COLO829 (cell line): ENCODE data around the gene PTPRN2.

Experiments
- DNase-seq: peaks from one replicate; pipeline ENCODE4 v3.0.0; 2012; ENCODE audit warnings: low spot score

Gene PTPRN2

GRCh38 chr7:158602905-158603772 lies 15.5 kb upstream of the PTPRN2 start:
- DNase-seq: no peak

GRCh38 chr7:158602041-158602440 lies 14.4 kb upstream of the PTPRN2 start:
- DNase-seq: no peak

- DNase-seq: no peak
Observed at GRCh38 chr7:158601090-158601489, 13.5 kb upstream of the PTPRN2 start.

GRCh38 chr7:158596745-158597144 lies 9.1 kb upstream of the PTPRN2 start:
- no peak for DNase-seq

- DNase-seq: no peak
Observed at GRCh38 chr7:158596309-158596708, 8.7 kb upstream of the PTPRN2 start.

- DNase-seq: no peak
Observed at GRCh38 chr7:158595068-158595467, 7.4 kb upstream of the PTPRN2 start.

- DNase-seq: no peak
Observed at GRCh38 chr7:158592541-158592940, 4.9 kb upstream of the PTPRN2 start.

GRCh38 chr7:158591944-158592343 lies 4.3 kb upstream of the PTPRN2 start:
- no peak for DNase-seq

- no peak for DNase-seq
Observed at GRCh38 chr7:158590181-158590530, 2.5 kb upstream of the PTPRN2 start.

- no peak for DNase-seq
Observed at GRCh38 chr7:158589653-158590052, 2.0 kb upstream of the PTPRN2 start.

GRCh38 chr7:158588878-158589442 lies 1.3 kb upstream of the PTPRN2 start:
- no peak for DNase-seq

GRCh38 chr7:158588085-158588877 lies 658 bp upstream of the PTPRN2 start:
- no peak for DNase-seq

GRCh38 chr7:158586499-158587161 lies 993 bp downstream of the PTPRN2 start:
- DNase-seq: no peak

GRCh38 chr7:158585721-158586498 lies 1.7 kb downstream of the PTPRN2 start:
- no peak for DNase-seq

GRCh38 chr7:158584407-158584806 lies 3.2 kb downstream of the PTPRN2 start:
- DNase-seq: no peak

GRCh38 chr7:158583810-158584209 lies 3.8 kb downstream of the PTPRN2 start:
- no peak for DNase-seq

- DNase-seq: no peak
Observed at GRCh38 chr7:158583143-158583542, 4.5 kb downstream of the PTPRN2 start.

GRCh38 chr7:158582089-158582456 lies 5.5 kb downstream of the PTPRN2 start:
- no peak for DNase-seq

- no peak for DNase-seq
Observed at GRCh38 chr7:158581440-158582088, 6.1 kb downstream of the PTPRN2 start.

- no peak for DNase-seq
Observed at GRCh38 chr7:158579662-158580646, 7.7 kb downstream of the PTPRN2 start.
